ENCODE data around the gene RFTN2.

- TF ChIP-seq EZH2 (IDR thresholded peaks at IDR 0.05; ENCODE audit: borderline replicate concordance, insufficient read depth, low read length, poor library complexity, severe bottlenecking) (no peak), REST (IDR thresholded peaks at IDR 0.05; ENCODE audit: borderline replicate concordance) (no peak), EP300 (conservative IDR thresholded peaks at IDR 0.05; ENCODE audit: poor library complexity, severe bottlenecking) (no peak), TAF1 (IDR thresholded peaks at IDR 0.05; ENCODE audit: low read depth) (no peak), POLR2AphosphoS5 (IDR thresholded peaks at IDR 0.05) (no peak)
- TF ChIP-seq, protein P1, sequence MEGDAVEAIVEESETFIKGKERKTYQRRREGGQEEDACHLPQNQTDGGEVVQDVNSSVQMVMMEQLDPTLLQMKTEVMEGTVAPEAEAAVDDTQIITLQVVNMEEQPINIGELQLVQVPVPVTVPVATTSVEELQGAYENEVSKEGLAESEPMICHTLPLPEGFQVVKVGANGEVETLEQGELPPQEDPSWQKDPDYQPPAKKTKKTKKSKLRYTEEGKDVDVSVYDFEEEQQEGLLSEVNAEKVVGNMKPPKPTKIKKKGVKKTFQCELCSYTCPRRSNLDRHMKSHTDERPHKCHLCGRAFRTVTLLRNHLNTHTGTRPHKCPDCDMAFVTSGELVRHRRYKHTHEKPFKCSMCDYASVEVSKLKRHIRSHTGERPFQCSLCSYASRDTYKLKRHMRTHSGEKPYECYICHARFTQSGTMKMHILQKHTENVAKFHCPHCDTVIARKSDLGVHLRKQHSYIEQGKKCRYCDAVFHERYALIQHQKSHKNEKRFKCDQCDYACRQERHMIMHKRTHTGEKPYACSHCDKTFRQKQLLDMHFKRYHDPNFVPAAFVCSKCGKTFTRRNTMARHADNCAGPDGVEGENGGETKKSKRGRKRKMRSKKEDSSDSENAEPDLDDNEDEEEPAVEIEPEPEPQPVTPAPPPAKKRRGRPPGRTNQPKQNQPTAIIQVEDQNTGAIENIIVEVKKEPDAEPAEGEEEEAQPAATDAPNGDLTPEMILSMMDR (IDR thresholded peaks at IDR 0.05; ENCODE audit: poor library complexity, severe bottlenecking) = no peak
Measured at GRCh38 chr2:197666277-197666676, 9.1 kb downstream of the RFTN2 start.

Data from neural cell (in vitro differentiated cells).